ENCODE data around the gene KCNN1. TPM values are rescaled to one million over a fixed set of nuclear protein-coding genes. Genes with fewer than 3 reads are reported as not detected.

Gene KCNN1
- total and polyA plus RNA-seq, 2 experiments from 2014 or later: 2.2 to 29.8 TPM

DNA sequence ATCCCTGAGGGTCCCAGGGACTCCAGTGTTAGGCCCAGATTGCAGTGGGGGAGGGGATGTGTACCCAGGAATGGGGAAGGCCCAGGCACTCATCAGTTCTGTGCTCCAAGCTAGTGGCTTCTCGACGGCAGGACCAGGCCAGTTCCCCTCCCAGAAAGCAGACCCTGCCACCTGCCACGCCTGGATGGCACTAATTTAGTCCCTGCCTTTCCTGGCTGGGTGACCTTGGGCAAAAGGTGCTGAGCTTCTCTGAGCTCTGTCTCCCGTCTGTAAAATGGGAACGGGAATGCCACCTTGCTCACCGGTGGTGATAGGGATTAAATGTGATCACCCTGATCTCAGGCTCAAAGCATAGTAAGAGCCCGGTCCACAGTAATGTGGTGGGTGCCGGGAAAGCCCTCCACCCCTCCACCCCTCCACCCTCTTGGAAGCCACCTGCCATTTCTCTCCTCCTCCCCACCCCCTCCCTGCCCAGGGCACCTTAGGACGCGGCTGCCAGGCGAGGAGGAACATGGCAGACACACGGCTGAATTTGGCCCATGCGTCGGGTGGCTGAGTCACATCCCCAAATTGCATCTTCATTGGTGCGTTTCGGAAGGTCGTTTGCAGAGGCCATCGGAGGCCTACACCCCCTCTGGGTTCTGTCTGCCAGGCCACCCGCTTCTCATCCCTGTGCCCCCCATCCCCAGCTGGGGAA is 2.3 kb downstream of the KCNN1 start:
- Histone ChIP-seq H3K4me3 (no peak overlapping the region), H3K4me1 (ENCODE audit: insufficient read depth) (peaks cover 5% of the 10 kb centered on the region; the same call in 1 of the 2 replicates), H3K79me2 (replicated peaks; ENCODE audit: insufficient read depth) (no peaks in the 10 kb centered on the region), H3F3A (replicated peaks; ENCODE audit: low read depth) (no peaks in the 10 kb centered on the region), H3K27me3 (ENCODE audit: insufficient read depth) (peaks cover 13% of the 10 kb centered on the region; the same call in 1 of the 2 replicates), H3K27ac (ENCODE audit: low read depth) (no peak overlapping the region), H4K20me1 (replicated peaks; ENCODE audit: insufficient read depth) (no peaks in the 10 kb centered on the region), H3K4me2 (no peak overlapping the region), H3K36me3 (ENCODE audit: insufficient read depth) (no peaks in the 10 kb centered on the region), H2AFZ (no peak overlapping the region), H3K9me2 (ENCODE audit: insufficient read depth) (no peaks in the 10 kb centered on the region)
- Mint-ChIP-seq H3K36me3 (ENCODE audit: low read depth) (no peaks in the 10 kb centered on the region), H3K9me3 (no peaks in the 10 kb centered on the region; the same call in 2 of the 3 replicates), H3K4me1 (peaks cover 9% of the 10 kb centered on the region), H3K27ac (no peak overlapping the region), H3K27me3 (ENCODE audit: insufficient read depth, low read depth, poor library complexity) (peaks cover 21% of the 10 kb centered on the region), H3K4me3 (no peak overlapping the region)
- TF ChIP-seq NANOG (IDR thresholded peaks at IDR 0.05; ENCODE audit: borderline replicate concordance) (no peak), EZH2 (IDR thresholded peaks at IDR 0.05; ENCODE audit: low read depth, unreplicated experiment) (no peak), POLR2AphosphoS5 (IDR thresholded peaks at IDR 0.05; ENCODE audit: low read depth) (no peak), CTCF (conservative IDR thresholded peaks at IDR 0.05; ENCODE audit: low read depth in 2 of 2) (no peak), ZNF114 (CRISPR knock-in tag; IDR thresholded peaks at IDR 0.05) (no peak)
- TF ChIP-seq, protein P1, sequence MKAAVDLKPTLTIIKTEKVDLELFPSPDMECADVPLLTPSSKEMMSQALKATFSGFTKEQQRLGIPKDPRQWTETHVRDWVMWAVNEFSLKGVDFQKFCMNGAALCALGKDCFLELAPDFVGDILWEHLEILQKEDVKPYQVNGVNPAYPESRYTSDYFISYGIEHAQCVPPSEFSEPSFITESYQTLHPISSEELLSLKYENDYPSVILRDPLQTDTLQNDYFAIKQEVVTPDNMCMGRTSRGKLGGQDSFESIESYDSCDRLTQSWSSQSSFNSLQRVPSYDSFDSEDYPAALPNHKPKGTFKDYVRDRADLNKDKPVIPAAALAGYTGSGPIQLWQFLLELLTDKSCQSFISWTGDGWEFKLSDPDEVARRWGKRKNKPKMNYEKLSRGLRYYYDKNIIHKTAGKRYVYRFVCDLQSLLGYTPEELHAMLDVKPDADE (IDR thresholded peaks at IDR 0.05): no peak
- TF ChIP-seq, protein P2, sequence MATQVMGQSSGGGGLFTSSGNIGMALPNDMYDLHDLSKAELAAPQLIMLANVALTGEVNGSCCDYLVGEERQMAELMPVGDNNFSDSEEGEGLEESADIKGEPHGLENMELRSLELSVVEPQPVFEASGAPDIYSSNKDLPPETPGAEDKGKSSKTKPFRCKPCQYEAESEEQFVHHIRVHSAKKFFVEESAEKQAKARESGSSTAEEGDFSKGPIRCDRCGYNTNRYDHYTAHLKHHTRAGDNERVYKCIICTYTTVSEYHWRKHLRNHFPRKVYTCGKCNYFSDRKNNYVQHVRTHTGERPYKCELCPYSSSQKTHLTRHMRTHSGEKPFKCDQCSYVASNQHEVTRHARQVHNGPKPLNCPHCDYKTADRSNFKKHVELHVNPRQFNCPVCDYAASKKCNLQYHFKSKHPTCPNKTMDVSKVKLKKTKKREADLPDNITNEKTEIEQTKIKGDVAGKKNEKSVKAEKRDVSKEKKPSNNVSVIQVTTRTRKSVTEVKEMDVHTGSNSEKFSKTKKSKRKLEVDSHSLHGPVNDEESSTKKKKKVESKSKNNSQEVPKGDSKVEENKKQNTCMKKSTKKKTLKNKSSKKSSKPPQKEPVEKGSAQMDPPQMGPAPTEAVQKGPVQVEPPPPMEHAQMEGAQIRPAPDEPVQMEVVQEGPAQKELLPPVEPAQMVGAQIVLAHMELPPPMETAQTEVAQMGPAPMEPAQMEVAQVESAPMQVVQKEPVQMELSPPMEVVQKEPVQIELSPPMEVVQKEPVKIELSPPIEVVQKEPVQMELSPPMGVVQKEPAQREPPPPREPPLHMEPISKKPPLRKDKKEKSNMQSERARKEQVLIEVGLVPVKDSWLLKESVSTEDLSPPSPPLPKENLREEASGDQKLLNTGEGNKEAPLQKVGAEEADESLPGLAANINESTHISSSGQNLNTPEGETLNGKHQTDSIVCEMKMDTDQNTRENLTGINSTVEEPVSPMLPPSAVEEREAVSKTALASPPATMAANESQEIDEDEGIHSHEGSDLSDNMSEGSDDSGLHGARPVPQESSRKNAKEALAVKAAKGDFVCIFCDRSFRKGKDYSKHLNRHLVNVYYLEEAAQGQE (IDR thresholded peaks at IDR 0.05; ENCODE audit: unreplicated experiment): no peak
- TF ChIP-seq, protein P3, sequence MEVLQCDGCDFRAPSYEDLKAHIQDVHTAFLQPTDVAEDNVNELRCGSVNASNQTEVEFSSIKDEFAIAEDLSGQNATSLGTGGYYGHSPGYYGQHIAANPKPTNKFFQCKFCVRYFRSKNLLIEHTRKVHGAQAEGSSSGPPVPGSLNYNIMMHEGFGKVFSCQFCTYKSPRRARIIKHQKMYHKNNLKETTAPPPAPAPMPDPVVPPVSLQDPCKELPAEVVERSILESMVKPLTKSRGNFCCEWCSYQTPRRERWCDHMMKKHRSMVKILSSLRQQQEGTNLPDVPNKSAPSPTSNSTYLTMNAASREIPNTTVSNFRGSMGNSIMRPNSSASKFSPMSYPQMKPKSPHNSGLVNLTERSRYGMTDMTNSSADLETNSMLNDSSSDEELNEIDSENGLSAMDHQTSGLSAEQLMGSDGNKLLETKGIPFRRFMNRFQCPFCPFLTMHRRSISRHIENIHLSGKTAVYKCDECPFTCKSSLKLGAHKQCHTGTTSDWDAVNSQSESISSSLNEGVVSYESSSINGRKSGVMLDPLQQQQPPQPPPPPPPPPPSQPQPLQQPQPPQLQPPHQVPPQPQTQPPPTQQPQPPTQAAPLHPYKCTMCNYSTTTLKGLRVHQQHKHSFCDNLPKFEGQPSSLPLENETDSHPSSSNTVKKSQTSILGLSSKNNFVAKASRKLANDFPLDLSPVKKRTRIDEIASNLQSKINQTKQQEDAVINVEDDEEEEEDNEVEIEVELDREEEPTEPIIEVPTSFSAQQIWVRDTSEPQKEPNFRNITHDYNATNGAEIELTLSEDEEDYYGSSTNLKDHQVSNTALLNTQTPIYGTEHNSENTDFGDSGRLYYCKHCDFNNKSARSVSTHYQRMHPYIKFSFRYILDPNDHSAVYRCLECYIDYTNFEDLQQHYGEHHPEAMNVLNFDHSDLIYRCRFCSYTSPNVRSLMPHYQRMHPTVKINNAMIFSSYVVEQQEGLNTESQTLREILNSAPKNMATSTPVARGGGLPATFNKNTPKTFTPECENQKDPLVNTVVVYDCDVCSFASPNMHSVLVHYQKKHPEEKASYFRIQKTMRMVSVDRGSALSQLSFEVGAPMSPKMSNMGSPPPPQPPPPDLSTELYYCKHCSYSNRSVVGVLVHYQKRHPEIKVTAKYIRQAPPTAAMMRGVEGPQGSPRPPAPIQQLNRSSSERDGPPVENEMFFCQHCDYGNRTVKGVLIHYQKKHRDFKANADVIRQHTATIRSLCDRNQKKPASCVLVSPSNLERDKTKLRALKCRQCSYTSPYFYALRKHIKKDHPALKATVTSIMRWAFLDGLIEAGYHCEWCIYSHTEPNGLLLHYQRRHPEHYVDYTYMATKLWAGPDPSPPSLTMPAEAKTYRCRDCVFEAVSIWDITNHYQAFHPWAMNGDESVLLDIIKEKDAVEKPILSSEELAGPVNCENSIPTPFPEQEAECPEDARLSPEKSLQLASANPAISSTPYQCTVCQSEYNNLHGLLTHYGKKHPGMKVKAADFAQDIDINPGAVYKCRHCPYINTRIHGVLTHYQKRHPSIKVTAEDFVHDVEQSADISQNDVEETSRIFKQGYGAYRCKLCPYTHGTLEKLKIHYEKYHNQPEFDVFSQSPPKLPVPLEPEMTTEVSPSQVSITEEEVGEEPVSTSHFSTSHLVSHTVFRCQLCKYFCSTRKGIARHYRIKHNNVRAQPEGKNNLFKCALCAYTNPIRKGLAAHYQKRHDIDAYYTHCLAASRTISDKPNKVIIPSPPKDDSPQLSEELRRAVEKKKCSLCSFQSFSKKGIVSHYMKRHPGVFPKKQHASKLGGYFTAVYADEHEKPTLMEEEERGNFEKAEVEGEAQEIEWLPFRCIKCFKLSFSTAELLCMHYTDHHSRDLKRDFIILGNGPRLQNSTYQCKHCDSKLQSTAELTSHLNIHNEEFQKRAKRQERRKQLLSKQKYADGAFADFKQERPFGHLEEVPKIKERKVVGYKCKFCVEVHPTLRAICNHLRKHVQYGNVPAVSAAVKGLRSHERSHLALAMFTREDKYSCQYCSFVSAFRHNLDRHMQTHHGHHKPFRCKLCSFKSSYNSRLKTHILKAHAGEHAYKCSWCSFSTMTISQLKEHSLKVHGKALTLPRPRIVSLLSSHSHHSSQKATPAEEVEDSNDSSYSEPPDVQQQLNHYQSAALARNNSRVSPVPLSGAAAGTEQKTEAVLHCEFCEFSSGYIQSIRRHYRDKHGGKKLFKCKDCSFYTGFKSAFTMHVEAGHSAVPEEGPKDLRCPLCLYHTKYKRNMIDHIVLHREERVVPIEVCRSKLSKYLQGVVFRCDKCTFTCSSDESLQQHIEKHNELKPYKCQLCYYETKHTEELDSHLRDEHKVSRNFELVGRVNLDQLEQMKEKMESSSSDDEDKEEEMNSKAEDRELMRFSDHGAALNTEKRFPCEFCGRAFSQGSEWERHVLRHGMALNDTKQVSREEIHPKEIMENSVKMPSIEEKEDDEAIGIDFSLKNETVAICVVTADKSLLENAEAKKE (CRISPR knock-in tag; IDR thresholded peaks at IDR 0.05): no peak
- DNase-seq (ENCODE audit: low spot score) (no peak), ATAC-seq (no peak)
